HepG2 (cell line): ENCODE measurements around the gene USP35. TPM values are rescaled to one million over a fixed set of nuclear protein-coding genes. Genes with fewer than 3 reads are reported as not detected.
A peak's percentile ranks its signal among the peaks of the same experiment; 100 is the strongest.

ENCODE experiments used
- AKAP8 ChIP-seq: sonication (generic); formaldehyde crosslinking; IDR thresholded peaks from 2 replicates; pipeline ENCODE4 v1.5.1; 2020; ENCODE audit warnings: mild to moderate bottlenecking, missing genetic modification reagents
- ATRX ChIP-seq: sonication (generic); formaldehyde crosslinking; IDR thresholded peaks from 2 replicates; pipeline ENCODE4 v1.4.0; 2020; ENCODE audit warnings: missing genetic modification reagents, borderline replicate concordance
- CENPX ChIP-seq: sonication (generic); formaldehyde crosslinking; IDR thresholded peaks from 2 replicates; pipeline ENCODE4 v1.9.0; 2021; ENCODE audit warnings: mild to moderate bottlenecking, missing genetic modification reagents, moderate library complexity
- DR1 ChIP-seq: sonication (generic); formaldehyde crosslinking; IDR thresholded peaks from 2 replicates; pipeline ENCODE4 v1.8.0; 2021; ENCODE audit warnings: mild to moderate bottlenecking, missing genetic modification reagents, inconsistent platforms
- GTF3A ChIP-seq: sonication (generic); formaldehyde crosslinking; conservative IDR thresholded peaks from 2 replicates; pipeline ENCODE4 v1.4.0; 2020; ENCODE audit warnings: mild to moderate bottlenecking, missing genetic modification reagents
- MEIS2 ChIP-seq: sonication (generic); formaldehyde crosslinking; IDR thresholded peaks from 2 replicates; pipeline ENCODE4 v1.9.0; 2021; ENCODE audit warnings: mild to moderate bottlenecking, missing genetic modification reagents
- TBL1XR1 ChIP-seq: fragments of 150-350 bp; IDR thresholded peaks from 2 replicates; pipeline ENCODE4 v1.6.1; 2014; ENCODE audit warnings: borderline replicate concordance, low read length; ENCODE audit not compliant: partially characterized antibody
- TP53 ChIP-seq: sonication (generic); formaldehyde crosslinking; conservative IDR thresholded peaks from 2 replicates; pipeline ENCODE4 v1.4.0; 2020; ENCODE audit warnings: missing genetic modification reagents
- ZBTB1 ChIP-seq: sonication (generic); formaldehyde crosslinking; IDR thresholded peaks from 2 replicates; pipeline ENCODE4 v1.4.0; 2020; ENCODE audit warnings: missing genetic modification reagents, borderline replicate concordance
- ZFP37 ChIP-seq: sonication (generic); formaldehyde crosslinking; IDR thresholded peaks from 2 replicates; pipeline ENCODE4 v1.4.0; 2020; ENCODE audit warnings: missing genetic modification reagents, borderline replicate concordance
- ZNF160 ChIP-seq: sonication (generic); formaldehyde crosslinking; IDR thresholded peaks from 2 replicates; pipeline ENCODE4 v1.8.0; 2022; ENCODE audit warnings: mild to moderate bottlenecking, inconsistent platforms, missing genetic modification reagents
- ZNF253 ChIP-seq: sonication (generic); formaldehyde crosslinking; IDR thresholded peaks from 2 replicates; pipeline ENCODE4 v1.8.0; 2022; ENCODE audit warnings: mild to moderate bottlenecking, missing genetic modification reagents, borderline replicate concordance
- ZNF274 ChIP-seq: sonication (generic); formaldehyde crosslinking; IDR thresholded peaks from 2 replicates; pipeline ENCODE4 v1.5.1; 2020; ENCODE audit warnings: mild to moderate bottlenecking, missing genetic modification reagents
- ZNF3 ChIP-seq: IDR thresholded peaks from 2 replicates; pipeline ENCODE4 v1.7.0; 2017; ENCODE audit warnings: inconsistent platforms
- ZNF558 ChIP-seq: sonication (generic); formaldehyde crosslinking; IDR thresholded peaks from 2 replicates; pipeline ENCODE4 v1.9.0; 2022; ENCODE audit warnings: mild to moderate bottlenecking, missing genetic modification reagents, borderline replicate concordance
- ZNF567 ChIP-seq: sonication (generic); formaldehyde crosslinking; IDR thresholded peaks from 2 replicates; pipeline ENCODE4 v1.8.1; 2023; ENCODE audit warnings: mild to moderate bottlenecking, missing genetic modification reagents, borderline replicate concordance
- ZNF614 ChIP-seq: IDR thresholded peaks from 2 replicates; pipeline ENCODE4 v1.6.1; 2018; ENCODE audit warnings: missing biosample characterization, missing genetic modification reagents, inconsistent platforms, borderline replicate concordance
- ZNF792 ChIP-seq: IDR thresholded peaks from 2 replicates; pipeline ENCODE4 v1.6.1; 2016
- polyA plus RNA-seq, 8 experiments: library from polyadenylated mRNA; depleted of rRNA in 3 of 8; stranded (reverse) in 7 of 8; unstranded in 1 of 8; fragments of >200 nt; fragmentation: Illumina TruSeq in 4 of 8; extraction: Trizol in 4 of 8; gene quantifications; 2 replicates each; pipeline versions ENCODE4 v1.2.1 to v1.2.3, GENCODE V29; 2011 to 2016; ENCODE audit warnings: low read depth in 4 of 8, missing spikeins in 1 of 8, mixed read lengths in 1 of 8; ENCODE audit not compliant: insufficient read depth in 1 of 8
- total RNA-seq, 5 experiments: library from RNA; depleted of rRNA; stranded (reverse); fragments of >200 nt; fragmentation: Illumina TruSeq; extraction: Trizol; gene quantifications; 2 replicates each; pipeline ENCODE4 v1.2.3, GENCODE V29; 2016; ENCODE audit warnings: low read depth in 1 of 5
- TF ChIP-seq, protein P1 (sequence below): sonication (generic); formaldehyde crosslinking; IDR thresholded peaks from 2 replicates; pipeline ENCODE4 v1.5.1; 2020; ENCODE audit warnings: mild to moderate bottlenecking, moderate library complexity, missing genetic modification reagents
- TF ChIP-seq, protein P2 (sequence below): sonication (generic); formaldehyde crosslinking; IDR thresholded peaks from 2 replicates; pipeline ENCODE4 v1.8.0; 2022; ENCODE audit warnings: mild to moderate bottlenecking, missing genetic modification reagents, moderate library complexity
- TF ChIP-seq, protein P3 (sequence below): sonication (generic); formaldehyde crosslinking; IDR thresholded peaks from 2 replicates; pipeline ENCODE4 v1.5.1; 2020; ENCODE audit warnings: missing genetic modification reagents, mild to moderate bottlenecking, borderline replicate concordance
- TF ChIP-seq, protein P4 (sequence below): sonication (generic); formaldehyde crosslinking; IDR thresholded peaks from 2 replicates; pipeline ENCODE4 v1.8.1; 2023; ENCODE audit warnings: missing genetic modification reagents, mild to moderate bottlenecking, borderline replicate concordance
- TF ChIP-seq, protein P5 (sequence below): sonication (generic); formaldehyde crosslinking; IDR thresholded peaks from 2 replicates; pipeline ENCODE4 v1.4.0; 2020; ENCODE audit warnings: low read depth, mild to moderate bottlenecking, missing genetic modification reagents

Gene USP35
- total and polyA plus RNA-seq, 2 of the 13 experiments (the other 11 are each of a cell fraction or from before 2014, with no cell fraction given): 4.6 to 7.7 TPM

DNA sequence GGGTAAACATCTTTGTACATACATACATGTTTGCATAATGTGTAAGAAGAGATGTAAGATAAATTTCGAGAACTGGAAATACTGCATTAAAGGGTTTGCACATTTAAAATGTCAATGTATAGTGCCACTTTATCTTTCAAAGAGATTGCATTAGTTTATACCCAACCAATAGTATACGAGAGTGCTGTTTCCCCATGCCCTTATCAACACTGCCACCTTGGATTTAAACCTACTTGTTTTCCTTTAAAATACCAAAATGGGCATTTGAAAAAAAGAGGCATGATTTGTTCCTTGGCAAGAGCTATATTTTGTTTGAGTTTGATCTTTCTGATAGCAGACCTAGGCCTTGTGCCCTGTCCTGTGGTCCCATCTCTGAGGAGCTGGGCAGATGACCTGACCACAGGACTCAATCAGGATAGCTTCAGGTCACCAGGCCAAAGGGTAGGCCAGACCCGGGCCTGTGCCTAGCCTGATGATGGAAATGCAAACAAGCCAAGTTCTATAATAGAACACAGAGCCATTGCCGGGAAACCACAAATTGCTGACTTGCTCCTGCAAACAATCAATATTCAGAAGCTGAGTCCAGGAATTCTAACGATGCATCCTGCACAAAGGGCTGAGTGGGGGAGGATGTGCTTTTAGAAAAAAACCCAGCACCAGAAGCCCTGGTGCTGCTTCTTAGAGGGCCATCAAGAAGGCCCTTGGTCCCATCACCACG is 32.4 kb upstream of the USP35 start (continued):
- TF ChIP-seq, protein P1, sequence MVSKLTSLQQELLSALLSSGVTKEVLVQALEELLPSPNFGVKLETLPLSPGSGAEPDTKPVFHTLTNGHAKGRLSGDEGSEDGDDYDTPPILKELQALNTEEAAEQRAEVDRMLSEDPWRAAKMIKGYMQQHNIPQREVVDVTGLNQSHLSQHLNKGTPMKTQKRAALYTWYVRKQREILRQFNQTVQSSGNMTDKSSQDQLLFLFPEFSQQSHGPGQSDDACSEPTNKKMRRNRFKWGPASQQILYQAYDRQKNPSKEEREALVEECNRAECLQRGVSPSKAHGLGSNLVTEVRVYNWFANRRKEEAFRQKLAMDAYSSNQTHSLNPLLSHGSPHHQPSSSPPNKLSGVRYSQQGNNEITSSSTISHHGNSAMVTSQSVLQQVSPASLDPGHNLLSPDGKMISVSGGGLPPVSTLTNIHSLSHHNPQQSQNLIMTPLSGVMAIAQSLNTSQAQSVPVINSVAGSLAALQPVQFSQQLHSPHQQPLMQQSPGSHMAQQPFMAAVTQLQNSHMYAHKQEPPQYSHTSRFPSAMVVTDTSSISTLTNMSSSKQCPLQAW (CRISPR knock-in tag): peak; percentile 76; the same call in 1 of the 2 replicates
- TF ChIP-seq ZNF614 (CRISPR knock-in tag): peak; percentile 91
- TF ChIP-seq, protein P2, sequence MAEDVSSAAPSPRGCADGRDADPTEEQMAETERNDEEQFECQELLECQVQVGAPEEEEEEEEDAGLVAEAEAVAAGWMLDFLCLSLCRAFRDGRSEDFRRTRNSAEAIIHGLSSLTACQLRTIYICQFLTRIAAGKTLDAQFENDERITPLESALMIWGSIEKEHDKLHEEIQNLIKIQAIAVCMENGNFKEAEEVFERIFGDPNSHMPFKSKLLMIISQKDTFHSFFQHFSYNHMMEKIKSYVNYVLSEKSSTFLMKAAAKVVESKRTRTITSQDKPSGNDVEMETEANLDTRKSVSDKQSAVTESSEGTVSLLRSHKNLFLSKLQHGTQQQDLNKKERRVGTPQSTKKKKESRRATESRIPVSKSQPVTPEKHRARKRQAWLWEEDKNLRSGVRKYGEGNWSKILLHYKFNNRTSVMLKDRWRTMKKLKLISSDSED (CRISPR knock-in tag): no peak
- TF ChIP-seq, protein P3, sequence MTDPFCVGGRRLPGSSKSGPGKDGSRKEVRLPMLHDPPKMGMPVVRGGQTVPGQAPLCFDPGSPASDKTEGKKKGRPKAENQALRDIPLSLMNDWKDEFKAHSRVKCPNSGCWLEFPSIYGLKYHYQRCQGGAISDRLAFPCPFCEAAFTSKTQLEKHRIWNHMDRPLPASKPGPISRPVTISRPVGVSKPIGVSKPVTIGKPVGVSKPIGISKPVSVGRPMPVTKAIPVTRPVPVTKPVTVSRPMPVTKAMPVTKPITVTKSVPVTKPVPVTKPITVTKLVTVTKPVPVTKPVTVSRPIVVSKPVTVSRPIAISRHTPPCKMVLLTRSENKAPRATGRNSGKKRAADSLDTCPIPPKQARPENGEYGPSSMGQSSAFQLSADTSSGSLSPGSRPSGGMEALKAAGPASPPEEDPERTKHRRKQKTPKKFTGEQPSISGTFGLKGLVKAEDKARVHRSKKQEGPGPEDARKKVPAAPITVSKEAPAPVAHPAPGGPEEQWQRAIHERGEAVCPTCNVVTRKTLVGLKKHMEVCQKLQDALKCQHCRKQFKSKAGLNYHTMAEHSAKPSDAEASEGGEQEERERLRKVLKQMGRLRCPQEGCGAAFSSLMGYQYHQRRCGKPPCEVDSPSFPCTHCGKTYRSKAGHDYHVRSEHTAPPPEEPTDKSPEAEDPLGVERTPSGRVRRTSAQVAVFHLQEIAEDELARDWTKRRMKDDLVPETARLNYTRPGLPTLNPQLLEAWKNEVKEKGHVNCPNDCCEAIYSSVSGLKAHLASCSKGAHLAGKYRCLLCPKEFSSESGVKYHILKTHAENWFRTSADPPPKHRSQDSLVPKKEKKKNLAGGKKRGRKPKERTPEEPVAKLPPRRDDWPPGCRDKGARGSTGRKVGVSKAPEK (CRISPR knock-in tag): no peak
- TF ChIP-seq, protein P4, sequence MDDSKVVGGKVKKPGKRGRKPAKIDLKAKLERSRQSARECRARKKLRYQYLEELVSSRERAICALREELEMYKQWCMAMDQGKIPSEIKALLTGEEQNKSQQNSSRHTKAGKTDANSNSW (CRISPR knock-in tag): no peak
- TF ChIP-seq ZBTB1 (CRISPR knock-in tag): no peak
- no peak for TF ChIP-seq ZNF253 (CRISPR knock-in tag)
- no peak for TF ChIP-seq GTF3A (CRISPR knock-in tag)
- TF ChIP-seq ZNF567 (CRISPR knock-in tag): no peak
- TF ChIP-seq ZNF558: peak; percentile 37; the same call in 1 of the 2 replicates
- no peak for TF ChIP-seq ZNF160 (CRISPR knock-in tag)
- no peak for TF ChIP-seq ZNF274 (CRISPR knock-in tag)
- TF ChIP-seq ZNF3 (CRISPR knock-in tag): no peak
- no peak for TF ChIP-seq CENPX (CRISPR knock-in tag)
- 0 out of 2 replicates have a peak, but pooled peaks have one; percentile 39 for TF ChIP-seq ZNF792 (CRISPR knock-in tag)
- 0 out of 2 replicates have a peak, but pooled peaks have one; percentile 43 for TF ChIP-seq ZFP37 (CRISPR knock-in tag)
- no peak for TF ChIP-seq TP53 (CRISPR knock-in tag)
- TF ChIP-seq DR1 (CRISPR knock-in tag): no peak
- TF ChIP-seq ATRX (CRISPR knock-in tag): no peak
- TF ChIP-seq, protein P5, sequence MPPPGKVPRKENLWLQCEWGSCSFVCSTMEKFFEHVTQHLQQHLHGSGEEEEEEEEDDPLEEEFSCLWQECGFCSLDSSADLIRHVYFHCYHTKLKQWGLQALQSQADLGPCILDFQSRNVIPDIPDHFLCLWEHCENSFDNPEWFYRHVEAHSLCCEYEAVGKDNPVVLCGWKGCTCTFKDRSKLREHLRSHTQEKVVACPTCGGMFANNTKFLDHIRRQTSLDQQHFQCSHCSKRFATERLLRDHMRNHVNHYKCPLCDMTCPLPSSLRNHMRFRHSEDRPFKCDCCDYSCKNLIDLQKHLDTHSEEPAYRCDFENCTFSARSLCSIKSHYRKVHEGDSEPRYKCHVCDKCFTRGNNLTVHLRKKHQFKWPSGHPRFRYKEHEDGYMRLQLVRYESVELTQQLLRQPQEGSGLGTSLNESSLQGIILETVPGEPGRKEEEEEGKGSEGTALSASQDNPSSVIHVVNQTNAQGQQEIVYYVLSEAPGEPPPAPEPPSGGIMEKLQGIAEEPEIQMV (CRISPR knock-in tag): no peak; the same call in 1 of the 2 replicates
- peak; percentile 96 for TF ChIP-seq TBL1XR1
- peak; percentile 39; the same call in 1 of the 2 replicates for TF ChIP-seq AKAP8 (CRISPR knock-in tag)
- TF ChIP-seq MEIS2 (CRISPR knock-in tag): peak; percentile 84
